Measurements from ENCODE around the gene KRTAP24-1. TPM values are rescaled to one million over a fixed set of nuclear protein-coding genes. Genes with fewer than 3 reads are reported as not detected.

KRTAP24-1 gene, protein sequence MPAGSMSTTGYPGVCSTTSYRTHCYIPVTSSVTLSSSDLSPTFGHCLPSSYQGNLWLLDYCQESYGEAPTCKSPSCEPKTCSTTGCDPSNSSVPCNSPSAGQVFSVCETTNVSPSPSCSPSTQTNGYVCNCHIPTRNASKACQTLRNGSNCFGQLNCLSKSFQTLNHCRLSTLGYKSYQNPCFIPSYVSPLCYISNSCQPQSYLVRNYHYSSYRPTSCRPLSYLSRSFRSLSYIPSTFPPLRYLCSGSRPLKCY
- not detected in 2 replicates for total RNA-seq (2011; cell fraction: chromatin; rRNA removed; ENCODE audit: low replicate concordance)
- total RNA-seq (2011; cell fraction: nucleolus; rRNA removed), result not detected in 2 replicates
- not detected in 2 replicates for total RNA-seq (2011; cell fraction: nucleoplasm; rRNA removed)
- total RNA-seq (2014; rRNA removed) (not detected in 2 replicates), total RNA-seq (2014; rRNA removed; fragmentation: Illumina TruSeq; extraction: Trizol) (not detected in 2 replicates), total RNA-seq (2015; rRNA removed; fragmentation: Illumina TruSeq; extraction: Trizol) (not detected in 2 replicates), total RNA-seq (2021) (not detected in 2 replicates), polyA plus RNA-seq (2011; rRNA removed) (not detected in 2 replicates), polyA plus RNA-seq (2014; fragmentation: Illumina TruSeq; extraction: Trizol) (not detected in 2 replicates), polyA plus RNA-seq (2014; fragmentation: Nextera tagmentation; extraction: Ambion mirVana) (not detected), polyA plus RNA-seq (2014; rRNA removed) (not detected in 2 replicates), polyA minus RNA-seq (2011; rRNA and poly(A)+ RNA removed) (not detected in 2 replicates), Bru-seq, nascent RNA (not detected), BruChase-seq, experiment 1, labeled RNA remaining after a 2-hour chase (not detected), BruChase-seq, experiment 2, labeled RNA remaining after a 6-hour chase (not detected)
- not detected in 2 replicates for polyA plus RNA-seq (2011; cell fraction: cytosol; rRNA removed)
- polyA plus RNA-seq (2011; cell fraction: nucleus; rRNA removed), result not detected in 2 replicates
- not detected in 2 replicates for polyA plus RNA-seq (2012)
- polyA minus RNA-seq (2011; cell fraction: cytosol; rRNA and poly(A)+ RNA removed), result not detected in 2 replicates
- polyA minus RNA-seq (2011; cell fraction: nucleus; rRNA and poly(A)+ RNA removed), result not detected in 2 replicates
- long read RNA-seq, experiment 1, result 0 reads
- long read RNA-seq, experiment 2, result 0 reads
- long read RNA-seq, experiment 3, result 0 reads

DNA sequence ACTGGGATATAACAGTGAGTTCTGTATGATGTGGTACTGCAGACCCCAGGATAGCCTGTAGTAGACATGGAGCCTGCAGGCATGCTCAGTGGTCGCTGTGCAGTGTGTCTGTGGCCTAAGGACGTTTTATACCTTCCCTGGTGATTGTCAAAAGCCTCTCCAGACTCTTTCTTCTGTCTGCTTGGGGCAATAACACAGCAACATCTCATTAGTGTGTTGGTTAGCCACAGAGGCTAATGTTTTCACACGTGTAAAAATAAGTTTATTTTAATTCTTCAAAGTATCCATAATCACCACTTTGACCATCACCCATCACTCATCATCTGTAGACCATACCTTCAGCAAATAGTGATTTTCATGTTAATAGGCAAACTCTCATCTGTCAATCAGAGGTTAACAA, at the start of gene KRTAP24-1:
KRTAP24-1 (minus strand) TSS at position 101 of the 400 bp plus-strand sequence; CDS start at position 83, 18 bp downstream.
- no peak within 1 kb of the TSS for H2AFZ ChIP-seq (ENCODE audit: low read depth, low read length)
- no peak within 1 kb of the TSS for H3K27ac ChIP-seq (ENCODE audit: extremely low read depth, low read depth, low read length)
- H3K36me3 ChIP-seq (ENCODE audit: control insufficient read depth, insufficient read depth, low read length), result no peaks in the 10 kb centered on the region
- H3K9me3 ChIP-seq (replicated peaks; ENCODE audit: control insufficient read depth, insufficient read depth, low read depth, low read length), result no peaks in the 10 kb centered on the region
- no peak within 1 kb of the TSS for H3K4me2 ChIP-seq (ENCODE audit: insufficient read depth, low read length)
- DNase-seq (ENCODE audit: extremely low read depth in 1 of 4, low spot score in 3 of 4), result no peak
- intact Hi-C loops (cut with micrococcal nuclease), result no loop called here
- no peak within 1 kb of the TSS for H3K9ac ChIP-seq (ENCODE audit: insufficient read depth in 1 of 2, low read depth in 2 of 2, low read length in 2 of 2)
- no peaks in the 10 kb centered on the region for H3K79me2 ChIP-seq (ENCODE audit: control insufficient read depth, insufficient read depth, low read length)
- H3K9me1 ChIP-seq (ENCODE audit: control insufficient read depth, insufficient read depth, low read length), result no peaks in the 10 kb centered on the region
- no peak for FAIRE-seq
- no peak for ATAC-seq
- H3K4me1 ChIP-seq (replicated peaks in 1 of 2; ENCODE audit: control insufficient read depth in 2 of 2, insufficient read depth in 2 of 2, low read length in 2 of 2), result no peaks in the 10 kb centered on the region
- no peaks in the 10 kb centered on the region for H3K27me3 ChIP-seq (ENCODE audit: control insufficient read depth in 2 of 2, insufficient read depth in 2 of 2, low read length in 2 of 2)
- CTCF ChIA-PET (ENCODE audit: low intra/inter-chr PET ratio), result no interaction called here
- POLR2A ChIA-PET, result interaction anchor here (0.6 kb wide), 1 partner anchor 1493 kb away, joined by 3 read pairs; no protein-coding TSS in a partner anchor
- in situ Hi-C loops (cut with MboI), result no loop called here
- H3K4me3 ChIP-seq, result no peak within 1 kb of the TSS
- no TSS peak for BruUV-seq (replicated peaks)
- WGBS (ENCODE audit: insufficient coverage, low coverage, missing lambda C conversion rate), result 2% methylated on average over 3 of the region's 3 CpGs
- H4K20me1 ChIP-seq (replicated peaks; ENCODE audit: control insufficient read depth, insufficient read depth, low read length), result no peaks in the 10 kb centered on the region
- TF ChIP-seq, protein P1, sequence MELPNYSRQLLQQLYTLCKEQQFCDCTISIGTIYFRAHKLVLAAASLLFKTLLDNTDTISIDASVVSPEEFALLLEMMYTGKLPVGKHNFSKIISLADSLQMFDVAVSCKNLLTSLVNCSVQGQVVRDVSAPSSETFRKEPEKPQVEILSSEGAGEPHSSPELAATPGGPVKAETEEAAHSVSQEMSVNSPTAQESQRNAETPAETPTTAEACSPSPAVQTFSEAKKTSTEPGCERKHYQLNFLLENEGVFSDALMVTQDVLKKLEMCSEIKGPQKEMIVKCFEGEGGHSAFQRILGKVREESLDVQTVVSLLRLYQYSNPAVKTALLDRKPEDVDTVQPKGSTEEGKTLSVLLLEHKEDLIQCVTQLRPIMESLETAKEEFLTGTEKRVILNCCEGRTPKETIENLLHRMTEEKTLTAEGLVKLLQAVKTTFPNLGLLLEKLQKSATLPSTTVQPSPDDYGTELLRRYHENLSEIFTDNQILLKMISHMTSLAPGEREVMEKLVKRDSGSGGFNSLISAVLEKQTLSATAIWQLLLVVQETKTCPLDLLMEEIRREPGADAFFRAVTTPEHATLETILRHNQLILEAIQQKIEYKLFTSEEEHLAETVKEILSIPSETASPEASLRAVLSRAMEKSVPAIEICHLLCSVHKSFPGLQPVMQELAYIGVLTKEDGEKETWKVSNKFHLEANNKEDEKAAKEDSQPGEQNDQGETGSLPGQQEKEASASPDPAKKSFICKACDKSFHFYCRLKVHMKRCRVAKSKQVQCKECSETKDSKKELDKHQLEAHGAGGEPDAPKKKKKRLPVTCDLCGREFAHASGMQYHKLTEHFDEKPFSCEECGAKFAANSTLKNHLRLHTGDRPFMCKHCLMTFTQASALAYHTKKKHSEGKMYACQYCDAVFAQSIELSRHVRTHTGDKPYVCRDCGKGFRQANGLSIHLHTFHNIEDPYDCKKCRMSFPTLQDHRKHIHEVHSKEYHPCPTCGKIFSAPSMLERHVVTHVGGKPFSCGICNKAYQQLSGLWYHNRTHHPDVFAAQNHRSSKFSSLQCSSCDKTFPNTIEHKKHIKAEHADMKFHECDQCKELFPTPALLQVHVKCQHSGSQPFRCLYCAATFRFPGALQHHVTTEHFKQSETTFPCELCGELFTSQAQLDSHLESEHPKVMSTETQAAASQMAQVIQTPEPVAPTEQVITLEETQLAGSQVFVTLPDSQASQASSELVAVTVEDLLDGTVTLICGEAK (IDR thresholded peaks at IDR 0.05), result no peak
- TF ChIP-seq, protein P1 (CRISPR knock-in tag; IDR thresholded peaks at IDR 0.05), result no peak
- TF ChIP-seq, protein P2, sequence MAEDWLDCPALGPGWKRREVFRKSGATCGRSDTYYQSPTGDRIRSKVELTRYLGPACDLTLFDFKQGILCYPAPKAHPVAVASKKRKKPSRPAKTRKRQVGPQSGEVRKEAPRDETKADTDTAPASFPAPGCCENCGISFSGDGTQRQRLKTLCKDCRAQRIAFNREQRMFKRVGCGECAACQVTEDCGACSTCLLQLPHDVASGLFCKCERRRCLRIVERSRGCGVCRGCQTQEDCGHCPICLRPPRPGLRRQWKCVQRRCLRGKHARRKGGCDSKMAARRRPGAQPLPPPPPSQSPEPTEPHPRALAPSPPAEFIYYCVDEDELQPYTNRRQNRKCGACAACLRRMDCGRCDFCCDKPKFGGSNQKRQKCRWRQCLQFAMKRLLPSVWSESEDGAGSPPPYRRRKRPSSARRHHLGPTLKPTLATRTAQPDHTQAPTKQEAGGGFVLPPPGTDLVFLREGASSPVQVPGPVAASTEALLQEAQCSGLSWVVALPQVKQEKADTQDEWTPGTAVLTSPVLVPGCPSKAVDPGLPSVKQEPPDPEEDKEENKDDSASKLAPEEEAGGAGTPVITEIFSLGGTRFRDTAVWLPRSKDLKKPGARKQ (CRISPR knock-in tag; IDR thresholded peaks at IDR 0.05), result no peak
- no peak for TF ChIP-seq PURB (CRISPR knock-in tag; IDR thresholded peaks at IDR 0.05; ENCODE audit: low read depth)

Measured in K562 (cell line).